ENCODE results near the gene TBXA2R.

- no peak for TF ChIP-seq NR2C2 (CRISPR knock-in tag; IDR thresholded peaks at IDR 0.05)
- no peak for TF ChIP-seq CTCF (IDR thresholded peaks at IDR 0.05)
- no peak for TF ChIP-seq ATF3 (CRISPR knock-in tag; conservative IDR thresholded peaks at IDR 0.05)
- TF ChIP-seq GRHL2 (CRISPR knock-in tag; IDR thresholded peaks at IDR 0.05; ENCODE audit: insufficient replicate concordance, severe bottlenecking): no peak
- TF ChIP-seq SMAD3 (CRISPR knock-in tag; IDR thresholded peaks at IDR 0.05; ENCODE audit: borderline replicate concordance): no peak
- no peak for TF ChIP-seq NFE2L1 (CRISPR knock-in tag; IDR thresholded peaks at IDR 0.05)
- no peak for TF ChIP-seq ZNF281 (CRISPR knock-in tag; IDR thresholded peaks at IDR 0.05)
- no peak for TF ChIP-seq JUN (CRISPR knock-in tag; IDR thresholded peaks at IDR 0.05)
- TF ChIP-seq ZBTB21 (CRISPR knock-in tag; IDR thresholded peaks at IDR 0.05; ENCODE audit: borderline replicate concordance): no peak
- TF ChIP-seq NR3C1 (CRISPR knock-in tag; conservative IDR thresholded peaks at IDR 0.05; ENCODE audit: low read depth): no peak
- TF ChIP-seq CREM (CRISPR knock-in tag; IDR thresholded peaks at IDR 0.05): no peak
- TF ChIP-seq GABPB1 (CRISPR knock-in tag; IDR thresholded peaks at IDR 0.05): no peak
- no peak for TF ChIP-seq E2F4 (CRISPR knock-in tag; IDR thresholded peaks at IDR 0.05; ENCODE audit: borderline replicate concordance, low read depth)
- no peak for TF ChIP-seq TP53 (CRISPR knock-in tag; IDR thresholded peaks at IDR 0.05)
Observed at GRCh38 chr19:3642296-3642695, 35.6 kb upstream of the TBXA2R start.
